Superior temporal gyrus (tissue), 1 donor: ENCODE measurements around the gene TMEM101.
"Not testable (repeated sequence)": the region's sequence is repeated elsewhere in the genome, so short reads cannot be mapped to it uniquely, and the experiment has no call there.

Experiments used
- DNase-seq: peaks from one replicate; pipeline ENCODE4 v3.0.0-alpha.2; 2016; ENCODE audit errors: extremely low spot score

Gene TMEM101

DNA sequence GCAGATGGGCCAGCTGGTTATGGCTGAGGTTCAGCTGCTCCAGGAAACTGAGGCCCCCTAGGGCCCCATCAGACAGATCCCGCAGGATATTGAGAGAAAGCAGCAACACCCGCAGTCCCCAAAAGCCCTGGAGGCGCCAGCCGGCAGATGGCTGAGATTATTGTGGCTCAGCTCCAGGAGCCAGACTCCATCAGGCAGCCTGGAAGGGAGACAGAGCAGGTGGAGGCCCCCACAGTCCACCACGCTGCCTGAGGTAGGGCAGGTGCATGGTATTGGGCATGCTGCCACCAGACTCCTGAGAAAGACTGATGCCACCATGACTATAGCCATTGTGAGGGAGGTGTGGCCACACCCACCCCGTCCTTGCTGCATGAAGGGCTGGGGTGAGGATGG lies 9.5 kb upstream of the TMEM101 start:
- no peak for DNase-seq

DNA sequence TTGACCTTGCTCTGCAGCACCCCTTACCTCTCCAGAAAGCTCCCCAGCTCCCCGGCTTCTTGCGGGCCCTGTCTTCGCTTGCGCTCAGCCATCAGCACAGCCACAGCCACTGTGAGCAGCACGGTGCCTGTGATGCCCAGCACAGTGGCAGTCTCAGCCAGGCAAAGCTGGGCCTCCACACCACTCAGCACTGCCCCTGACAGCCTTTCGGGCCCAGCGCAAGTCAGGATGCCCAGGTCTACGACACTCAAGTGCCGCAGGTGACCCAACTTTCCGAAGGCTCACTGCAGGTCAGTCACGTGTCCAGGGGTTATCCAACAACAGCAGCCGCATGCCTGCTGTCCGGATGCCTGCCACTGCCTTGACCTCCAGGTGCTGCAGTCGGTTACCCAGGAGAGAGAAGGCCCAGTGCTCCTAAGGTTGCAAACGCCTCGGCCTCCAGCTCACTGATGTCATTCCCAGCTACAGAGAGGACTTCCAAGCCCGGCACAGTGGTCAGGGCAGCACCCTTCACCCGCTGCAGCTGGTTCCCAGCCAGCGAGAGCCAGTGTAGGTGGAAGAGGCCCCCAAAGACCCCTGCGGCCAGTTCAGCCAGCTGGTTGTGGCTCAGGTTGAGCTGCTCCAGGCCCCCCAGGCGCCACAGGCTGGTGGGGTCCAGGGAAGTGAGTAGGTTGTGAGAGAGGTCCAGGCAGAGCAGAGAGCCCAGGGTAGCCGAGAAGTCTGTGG lies 8.9 kb upstream of the TMEM101 start:
- no peak for DNase-seq

DNA sequence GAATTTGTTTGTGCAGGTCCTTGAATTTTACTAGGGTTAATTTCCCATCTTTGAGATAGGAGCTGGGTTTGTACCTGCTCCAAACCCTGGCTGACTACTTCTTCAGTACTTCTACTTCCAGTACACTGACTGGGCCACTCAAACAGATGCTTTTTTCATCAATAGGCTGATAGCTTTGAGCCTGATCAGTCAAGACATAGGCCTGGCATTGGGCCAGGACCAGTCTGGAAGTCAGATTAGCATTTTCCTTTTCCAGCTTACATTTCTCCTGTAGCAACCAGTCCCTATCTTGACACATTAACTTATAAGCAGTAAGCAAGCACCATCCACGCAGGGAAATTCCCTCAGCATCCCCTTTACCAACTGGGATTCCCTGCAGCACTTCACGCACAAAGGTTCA lies 7.5 kb upstream of the TMEM101 start:
- DNase-seq: no peak

DNA sequence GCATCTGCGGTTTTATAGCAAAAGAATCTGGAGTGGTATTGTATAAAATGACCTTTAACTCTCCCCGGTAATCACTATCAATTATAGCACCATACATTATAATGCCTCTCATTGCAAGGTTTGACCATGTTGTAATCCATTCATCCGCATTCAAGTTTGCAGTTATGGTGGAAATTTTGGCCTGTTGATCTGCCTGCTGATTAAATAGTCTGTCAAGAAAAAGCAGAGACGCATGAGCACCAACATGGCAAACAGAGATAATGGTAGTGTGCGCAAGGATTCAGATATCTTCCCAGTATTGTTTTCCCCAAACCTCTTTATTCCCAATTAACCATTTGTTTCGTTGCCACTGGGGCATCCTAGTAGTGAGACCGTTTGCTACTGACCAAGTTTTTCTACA lies 6.5 kb upstream of the TMEM101 start:
- DNase-seq: not testable (repeated sequence)

DNA sequence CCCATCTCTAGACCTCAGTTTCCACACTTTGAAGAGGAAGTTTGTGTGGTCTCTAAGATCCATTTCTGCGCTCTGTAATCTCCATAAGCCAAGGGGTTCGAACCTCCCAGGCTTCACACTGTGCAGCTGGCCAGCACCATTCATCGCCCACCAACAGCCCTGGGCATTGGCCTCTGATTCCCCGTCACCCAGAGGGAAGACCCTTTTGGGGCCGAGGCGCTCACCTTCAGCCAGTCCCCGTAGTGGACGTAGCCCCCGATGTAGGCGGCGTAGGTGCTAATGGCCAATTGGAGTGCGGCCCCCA lies 678 bp downstream of the TMEM101 start:
- no peak for DNase-seq

DNA sequence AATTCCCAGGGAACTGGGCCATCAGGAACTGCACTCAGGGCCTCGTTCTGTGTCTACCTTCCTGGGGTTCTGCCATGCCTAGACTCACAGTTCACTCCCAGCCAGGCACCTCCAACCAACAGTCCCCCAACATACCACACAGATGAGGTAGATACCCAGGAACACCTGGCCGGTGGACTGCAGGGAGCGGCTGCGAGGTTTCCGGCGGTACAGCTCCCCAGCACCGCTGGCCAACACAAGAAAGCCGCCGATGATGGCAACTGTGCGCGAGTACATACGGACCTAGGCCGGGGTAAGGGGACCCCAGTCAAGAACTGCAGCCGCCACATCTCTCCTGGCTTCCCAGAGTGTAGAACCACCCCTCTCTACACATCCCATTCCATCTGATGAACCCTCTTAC lies 1.9 kb downstream of the TMEM101 start:
- DNase-seq: no peak

DNA sequence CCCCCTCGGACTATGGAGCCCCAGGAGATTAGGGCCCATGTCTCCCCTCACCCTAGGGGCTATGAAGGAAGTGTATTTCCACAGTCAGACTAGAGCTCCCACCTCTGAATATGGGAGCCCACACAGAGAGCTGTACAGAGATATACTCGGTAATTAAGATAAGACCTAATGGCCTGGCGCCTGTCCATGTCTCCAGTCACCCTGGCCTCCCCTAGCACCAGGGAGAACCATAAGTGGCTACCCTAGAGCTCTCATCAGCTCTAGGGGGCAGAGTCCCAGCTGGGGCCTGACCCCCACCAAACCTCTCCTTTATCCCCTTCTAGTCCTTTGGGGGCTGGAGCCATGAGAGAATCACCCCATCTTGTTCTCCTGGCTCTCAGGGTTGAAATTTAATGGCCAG lies 2.4 kb downstream of the TMEM101 start:
- no peak for DNase-seq

DNA sequence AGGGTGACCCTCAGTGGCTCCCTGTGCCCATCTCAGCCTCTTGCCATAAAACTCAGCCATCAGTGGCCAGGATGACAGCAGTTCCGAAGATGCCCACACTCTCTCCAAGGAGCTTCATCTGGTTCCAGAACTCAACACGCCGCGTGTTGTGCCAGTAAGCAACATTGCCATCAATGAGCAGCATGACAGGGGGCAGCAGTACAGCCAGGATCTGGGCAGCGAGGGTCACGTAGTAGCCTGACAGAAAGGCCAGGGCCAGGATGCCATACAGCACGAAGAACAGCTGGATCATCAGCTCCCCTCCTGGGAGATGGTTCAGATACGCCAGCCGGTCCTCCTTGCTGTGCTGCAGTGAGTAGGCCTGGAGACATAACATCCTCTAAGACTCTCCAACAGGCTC lies 2.9 kb downstream of the TMEM101 start:
- no peak for DNase-seq

DNA sequence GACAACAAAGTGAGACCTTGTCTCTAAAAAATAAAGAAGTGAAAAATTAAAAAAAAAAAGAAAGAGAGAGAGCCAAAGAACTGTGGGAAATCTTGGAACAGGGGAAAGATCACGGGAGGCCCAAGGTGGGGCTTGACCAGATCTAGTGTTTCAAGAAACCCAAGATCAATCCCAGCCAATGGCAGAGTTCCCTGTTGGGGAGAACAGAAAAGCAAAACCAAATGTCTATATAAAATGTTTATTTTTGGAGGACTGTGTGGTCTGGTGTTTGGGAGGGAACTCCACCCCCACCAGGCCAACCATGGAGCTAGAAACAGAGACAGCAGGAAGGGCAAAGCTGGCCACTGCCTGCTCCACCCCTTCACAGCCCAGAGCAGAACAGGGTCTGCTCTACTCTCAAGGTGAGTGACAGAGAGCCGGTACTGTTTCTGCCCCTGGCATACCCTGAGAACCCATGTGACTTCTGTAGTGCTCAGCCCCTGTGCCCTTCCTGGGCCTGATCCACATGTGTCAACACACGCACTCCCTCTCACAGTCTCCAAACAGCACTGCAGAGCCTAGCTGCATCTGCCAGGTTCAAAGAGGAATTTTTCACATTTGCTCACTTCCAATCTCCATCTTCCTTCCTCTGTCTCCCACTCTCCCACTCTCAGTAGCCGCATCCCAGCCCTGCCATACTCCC lies 3.7 kb downstream of the TMEM101 start:
- DNase-seq: no peak

DNA sequence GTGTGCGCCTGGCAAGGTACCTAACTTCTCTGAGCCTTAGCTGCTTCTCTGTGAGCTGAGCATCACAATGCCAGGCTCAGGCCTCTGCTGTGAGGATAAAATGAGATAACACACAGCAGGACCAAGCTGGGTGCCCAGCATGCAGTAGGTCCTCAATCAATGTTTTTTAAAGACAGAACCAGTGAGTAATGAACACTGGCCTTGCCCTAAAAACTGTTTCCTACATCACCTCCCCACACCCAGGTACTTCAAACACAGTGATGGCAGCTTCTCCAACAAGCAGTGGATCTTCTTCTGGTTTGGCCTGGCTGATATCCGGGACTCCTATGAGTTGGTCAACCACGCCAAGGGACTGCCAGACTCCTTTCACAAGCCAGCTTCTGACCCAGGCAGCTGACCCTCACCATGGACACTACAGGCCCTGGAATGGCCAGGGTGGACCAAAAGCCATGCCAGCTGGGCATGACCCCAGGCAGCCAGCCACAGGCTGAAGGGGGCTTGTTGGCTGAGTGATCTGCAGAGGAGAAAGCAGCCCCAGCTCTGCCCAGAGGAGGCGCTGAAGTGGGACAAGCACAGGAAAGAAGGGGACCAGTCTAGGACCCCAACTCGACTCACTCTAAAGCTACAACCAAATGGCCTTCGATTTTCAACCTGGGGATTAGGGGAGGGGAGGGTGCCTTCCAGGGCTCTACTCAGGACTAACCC lies 6.4 kb downstream of the TMEM101 start:
- DNase-seq: no peak

DNA sequence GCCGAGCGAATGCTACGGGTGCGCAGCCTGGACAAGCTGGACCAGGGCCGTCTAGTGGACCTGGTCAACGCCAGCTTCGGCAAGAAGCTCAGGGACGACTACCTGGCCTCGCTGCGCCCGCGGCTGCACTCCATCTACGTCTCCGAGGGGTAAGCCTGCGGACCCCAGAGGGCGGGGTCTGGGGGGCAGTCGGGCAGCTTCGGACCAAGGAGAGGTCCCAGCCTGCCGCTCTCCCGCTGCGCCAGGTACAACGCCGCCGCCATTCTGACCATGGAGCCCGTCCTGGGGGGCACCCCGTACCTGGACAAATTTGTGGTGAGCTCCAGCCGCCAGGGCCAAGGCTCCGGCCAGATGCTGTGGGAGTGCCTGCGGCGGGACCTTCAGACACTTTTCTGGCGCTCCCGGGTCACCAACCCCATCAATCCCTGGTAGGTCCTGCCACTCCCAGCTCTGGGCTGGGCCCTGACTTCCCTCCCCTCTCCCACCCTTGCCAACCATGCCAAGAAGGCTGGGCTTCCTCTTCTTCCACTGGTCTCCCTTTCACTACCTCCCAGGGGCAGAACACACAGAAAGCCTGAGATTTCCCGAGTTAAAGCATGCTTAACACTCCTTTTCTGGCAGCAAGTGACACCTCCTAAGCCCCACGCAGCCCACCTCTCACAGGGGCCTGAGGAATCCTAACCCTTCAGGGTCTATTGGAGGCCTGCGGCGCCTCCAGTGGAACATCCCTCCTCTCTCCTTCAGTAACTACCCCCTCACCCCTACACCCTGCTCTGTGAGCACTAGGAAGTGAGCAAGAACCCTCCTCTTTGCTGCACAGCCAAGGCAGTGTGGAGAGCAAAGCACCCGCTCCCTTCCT lies 7.2 kb downstream of the TMEM101 start:
- no peak for DNase-seq

DNA sequence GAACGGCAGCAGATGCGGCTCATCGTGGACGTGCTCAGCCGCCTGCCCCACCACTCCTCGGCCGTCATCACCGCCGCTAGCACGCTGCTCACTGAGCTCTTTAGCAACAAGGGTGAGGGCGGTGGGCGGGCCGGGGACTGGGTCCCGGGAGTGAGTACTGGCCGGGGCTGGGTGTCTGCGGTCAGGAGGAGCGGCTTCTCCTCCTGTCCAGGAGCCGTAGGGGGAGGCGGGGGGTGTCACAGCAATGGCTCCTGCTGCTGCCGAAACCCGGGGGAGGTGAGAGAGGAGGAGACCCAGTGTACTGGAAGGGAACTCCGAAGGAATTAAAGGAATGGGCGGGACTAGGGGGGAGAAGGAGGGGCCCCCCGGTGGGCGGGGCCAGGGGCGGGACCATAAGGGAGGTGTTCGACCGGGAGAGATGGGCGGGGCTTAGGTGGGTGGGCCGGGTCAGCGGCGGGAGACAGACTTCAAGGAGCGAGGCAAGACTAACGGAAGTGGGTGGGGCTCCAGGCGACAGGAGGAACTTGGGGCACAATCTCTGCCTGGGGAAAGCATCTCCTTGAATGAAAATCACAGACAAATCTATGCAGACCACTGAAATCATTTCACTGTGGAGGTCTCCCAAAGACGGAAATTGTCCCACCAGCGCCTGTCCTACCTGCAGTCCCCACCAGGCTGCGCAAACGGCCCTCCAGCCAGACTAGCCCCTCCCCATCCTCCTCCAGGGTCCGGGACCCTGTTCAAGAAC lies 8.0 kb downstream of the TMEM101 start:
- peak; percentile 20 for DNase-seq

DNA sequence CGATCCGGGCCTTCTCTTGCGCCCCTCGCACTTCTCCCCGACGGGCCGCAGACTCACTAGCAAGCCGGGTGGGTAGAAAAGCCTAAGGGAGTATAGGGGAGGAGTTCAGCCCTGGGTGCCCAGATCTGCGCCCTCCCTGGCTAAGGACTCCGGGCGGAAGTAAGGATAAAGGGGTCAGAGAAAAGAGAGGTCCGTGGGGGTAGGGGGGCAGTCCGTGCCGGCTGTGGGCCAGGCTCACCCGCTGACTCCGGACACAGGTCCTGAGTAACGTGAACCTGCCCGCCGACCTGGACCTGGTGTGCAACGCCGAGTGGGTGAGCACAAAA lies 8.5 kb downstream of the TMEM101 start:
- no peak for DNase-seq

DNA sequence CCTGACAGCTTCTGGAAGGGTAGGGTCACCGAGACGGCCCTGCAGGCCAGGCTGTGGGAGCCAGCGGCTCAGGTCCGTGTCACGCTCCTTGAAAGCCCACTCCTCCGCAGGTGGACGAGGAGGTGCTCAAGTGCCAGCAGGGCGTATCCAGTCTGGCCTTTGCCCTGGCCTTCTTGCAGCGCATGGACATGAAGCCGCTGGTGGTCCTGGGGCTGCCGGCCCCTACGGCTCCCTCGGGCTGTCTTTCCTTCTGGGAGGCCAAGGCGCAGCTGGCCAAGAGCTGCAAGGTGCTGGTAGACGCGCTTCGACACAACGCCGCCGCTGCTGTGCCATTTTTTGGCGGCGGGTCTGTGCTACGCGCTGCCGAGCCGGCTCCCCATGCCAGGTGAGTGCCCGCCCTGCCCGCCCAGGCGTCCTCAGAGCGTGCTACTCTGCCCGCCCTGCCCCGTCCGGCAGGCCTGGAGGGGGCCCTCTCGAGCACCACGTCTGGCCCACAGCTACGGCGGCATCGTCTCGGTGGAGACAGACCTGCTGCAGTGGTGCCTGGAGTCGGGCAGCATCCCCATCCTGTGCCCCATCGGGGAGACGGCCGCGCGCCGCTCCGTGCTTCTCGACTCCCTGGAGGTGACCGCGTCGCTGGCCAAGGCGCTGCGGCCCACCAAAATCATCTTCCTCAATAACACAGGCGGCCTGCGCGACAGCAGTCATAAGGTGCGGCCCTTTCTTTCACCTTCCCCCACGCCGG lies 9.1 kb downstream of the TMEM101 start:
- no peak for DNase-seq

DNA sequence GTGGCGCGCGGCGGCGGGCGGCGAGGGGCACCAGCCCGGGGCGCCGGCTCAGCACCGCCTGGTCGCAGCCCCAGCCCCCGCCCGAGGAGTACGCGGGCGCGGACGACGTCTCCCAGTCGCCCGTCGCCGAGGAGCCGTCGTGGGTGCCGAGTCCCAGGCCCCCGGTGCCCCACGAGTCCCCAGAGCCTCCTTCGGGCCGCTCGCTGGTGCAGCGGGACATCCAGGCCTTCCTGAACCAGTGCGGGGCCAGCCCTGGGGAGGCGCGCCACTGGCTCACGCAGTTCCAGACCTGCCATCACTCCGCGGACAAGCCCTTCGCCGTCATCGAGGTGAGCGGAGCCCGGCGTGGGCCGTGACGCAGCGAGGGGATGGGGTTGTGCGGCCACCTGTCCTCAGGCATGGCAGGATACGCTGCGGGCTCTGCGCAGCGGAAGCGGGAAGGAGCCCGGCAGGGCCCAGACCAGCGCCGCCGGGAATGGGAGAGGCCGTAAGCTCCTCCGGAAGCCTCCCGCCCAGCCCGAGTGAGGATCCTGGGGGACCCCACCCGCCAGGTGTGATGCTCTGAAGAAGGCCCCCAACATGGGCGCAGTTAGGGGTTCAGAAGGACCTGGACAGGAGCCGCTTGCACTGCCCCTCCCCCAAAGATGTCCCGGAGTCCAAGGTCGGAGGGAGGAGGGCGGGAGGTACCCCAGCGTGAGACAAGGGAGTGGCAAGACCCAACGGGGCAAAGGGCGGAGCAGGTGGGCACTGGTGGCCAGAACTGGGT lies 9.8 kb downstream of the TMEM101 start:
- DNase-seq: no peak

DNA sequence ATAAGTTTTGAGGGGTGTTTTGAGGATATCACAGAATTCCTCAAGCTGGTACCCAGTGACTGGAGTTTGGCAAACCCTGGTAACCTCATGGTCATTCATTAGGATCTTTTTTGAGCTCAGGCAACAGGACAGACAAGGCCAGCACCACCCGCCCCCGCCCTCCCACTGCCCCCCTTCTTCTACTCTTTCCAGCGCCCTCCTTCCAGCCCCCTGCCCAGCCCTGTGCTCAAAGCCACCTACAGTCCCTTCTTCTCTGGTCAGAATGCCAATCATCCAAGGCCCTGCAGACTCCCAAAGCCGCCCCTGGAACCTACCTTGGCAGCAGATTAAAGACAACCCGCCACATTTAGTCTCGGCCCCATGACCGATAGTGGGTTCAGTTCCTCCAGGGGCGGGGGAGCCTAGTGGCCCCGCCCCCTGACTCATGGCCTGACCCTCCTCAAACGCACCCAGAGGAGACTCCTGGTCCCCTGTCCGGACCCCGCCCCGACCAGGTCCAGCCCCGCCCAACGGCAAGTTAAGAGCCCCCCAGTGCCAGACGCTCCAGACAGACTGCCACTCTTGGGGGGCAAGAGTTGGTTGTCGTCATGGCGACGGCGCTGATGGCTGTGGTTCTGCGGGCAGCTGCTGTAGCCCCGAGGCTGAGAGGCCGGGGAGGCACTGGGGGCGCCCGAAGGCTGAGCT lies 10.5 kb downstream of the TMEM101 start, which contains the start of gene NAGS:
TSS of gene NAGS (plus strand) at position 546 of the 684 bp plus-strand sequence. CDS start at position 588, 42 bp downstream.
- DNase-seq: no peak

DNA sequence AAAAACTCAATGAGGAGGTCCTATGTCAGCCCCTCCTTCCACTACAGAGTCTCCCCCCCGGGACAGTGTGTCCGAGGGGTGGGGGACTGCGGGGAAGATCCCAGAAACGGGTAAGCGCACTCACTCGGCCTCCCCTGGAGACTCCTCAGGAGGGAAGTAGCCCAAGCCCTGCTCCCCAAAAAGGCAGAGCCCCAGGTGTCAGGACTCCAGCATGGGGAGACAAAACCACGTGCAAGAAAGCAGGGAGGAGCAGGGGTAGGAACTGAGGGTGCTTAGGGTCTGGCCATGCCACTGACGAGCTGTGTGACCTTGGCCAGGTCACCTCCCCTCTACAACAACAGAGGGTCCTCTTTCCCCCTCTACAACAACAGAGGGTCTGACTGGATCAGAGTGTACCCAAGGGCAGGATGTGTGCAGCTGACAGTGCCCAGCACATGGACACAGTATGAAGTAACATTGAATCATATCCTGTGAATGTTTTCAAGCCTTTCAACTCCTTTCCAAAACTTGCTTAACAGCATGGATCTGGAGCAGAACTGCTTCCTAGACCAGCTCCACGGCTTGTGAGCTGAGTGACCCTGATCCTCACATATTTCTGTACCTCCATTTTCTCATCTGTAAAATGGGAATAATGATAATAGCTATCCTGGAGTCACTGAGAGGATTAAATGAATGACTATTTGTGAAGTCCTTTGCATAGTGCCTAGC lies 12.5 kb downstream of the TMEM101 start:
- DNase-seq: no peak

DNA sequence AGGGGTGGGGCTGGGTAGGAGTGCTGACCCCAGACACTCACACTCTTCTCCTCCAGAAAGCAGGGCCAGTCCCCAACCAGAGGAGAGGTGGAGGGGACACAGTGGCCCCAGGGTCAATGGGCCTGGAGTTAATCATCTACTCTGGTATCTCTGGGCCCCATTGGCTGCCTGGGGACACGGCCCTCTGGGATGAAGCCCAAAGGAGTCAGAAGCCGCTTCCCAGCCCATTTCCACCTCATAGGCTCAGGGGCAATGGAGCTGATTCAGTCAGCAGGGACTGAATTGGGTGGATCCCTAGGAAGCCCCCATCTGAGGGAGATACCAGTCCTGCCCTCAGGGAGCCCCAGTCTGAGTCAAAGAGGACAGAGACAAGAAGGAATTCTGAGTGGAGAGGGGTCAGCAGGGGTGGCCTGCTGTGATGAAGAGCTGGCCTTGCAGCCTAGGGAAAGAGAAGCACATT lies 13.3 kb downstream of the TMEM101 start:
- no peak for DNase-seq
